Right ventricle myocardium superior (tissue), 1 donor: Measurements from ENCODE around the gene NDFIP2. TPM values are rescaled to one million over a fixed set of nuclear protein-coding genes. Genes with fewer than 3 reads are reported as not detected.
"Not testable (repeated sequence)": the region's sequence is repeated elsewhere in the genome, so short reads cannot be mapped to it uniquely, and the experiment has no call there.

ENCODE experiments used
- ATAC-seq: fragments of 200-7000 bp; cut with Tn5 transposase; one replicate; pipeline ENCODE4 v1.9.1; 2020; ENCODE audit warnings: mild to moderate bottlenecking; ENCODE audit not compliant: poor library complexity
- DNase-seq: peaks from one replicate; pipeline ENCODE4 v3.0.0-alpha.2; 2020
- intact Hi-C: fragments of 100-400 bp; cut with DNase I; formaldehyde crosslinking; loops from one replicate; pipeline ENCODE4 v1.11.2; 2022
- total RNA-seq: library from RNA; stranded (reverse); fragmentation: NEBNext Ultra II Directional; extraction: Animal tissue kit (Norgen Biotek cat#: 25700); gene quantifications from one replicate; pipeline ENCODE4 v1.2.1, GENCODE V29; 2021
- donor health status: DM: no; HTN: yes; CAD: no; lungs with severe emphysema.

Gene NDFIP2
- total RNA-seq, 1 donor from 2014 or later: 33.9 TPM

DNA sequence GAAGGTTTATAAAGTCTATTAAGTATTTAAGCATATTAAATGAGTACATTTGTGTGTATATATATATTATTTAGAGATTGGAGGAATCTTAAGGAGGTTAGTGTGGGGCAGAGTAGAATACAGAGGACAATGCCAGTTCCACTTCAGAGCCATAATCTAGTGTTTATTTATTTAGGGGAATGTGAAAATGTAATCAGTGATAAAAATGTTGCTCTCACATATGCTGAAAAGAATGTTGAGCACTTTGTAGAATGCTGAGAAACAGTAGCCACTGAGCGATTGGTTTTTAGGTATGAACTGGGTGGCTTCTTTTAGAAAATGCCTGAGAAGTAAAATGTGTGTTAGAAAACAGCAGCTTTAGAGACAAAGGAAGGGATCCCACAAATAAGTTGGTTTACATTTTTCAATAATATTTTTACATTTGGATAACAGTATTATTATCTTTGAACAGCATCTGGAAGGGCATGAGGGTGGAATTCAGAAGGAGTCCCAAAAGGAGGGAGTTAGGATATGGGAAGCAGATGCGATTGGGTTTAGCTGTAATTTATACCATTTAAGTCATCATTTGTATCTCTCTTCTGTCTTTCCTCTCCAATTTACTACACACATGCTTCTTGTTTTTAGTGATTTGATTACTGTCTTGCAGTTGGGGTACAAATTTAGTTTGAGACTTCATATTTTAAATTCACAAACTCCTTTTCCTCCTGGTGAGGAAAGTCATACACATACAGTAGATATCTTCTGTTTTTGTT is 68.6 kb downstream of the NDFIP2 start:
- DNase-seq (no peak), ATAC-seq (no peak)
- intact Hi-C loops: no loop called here

DNA sequence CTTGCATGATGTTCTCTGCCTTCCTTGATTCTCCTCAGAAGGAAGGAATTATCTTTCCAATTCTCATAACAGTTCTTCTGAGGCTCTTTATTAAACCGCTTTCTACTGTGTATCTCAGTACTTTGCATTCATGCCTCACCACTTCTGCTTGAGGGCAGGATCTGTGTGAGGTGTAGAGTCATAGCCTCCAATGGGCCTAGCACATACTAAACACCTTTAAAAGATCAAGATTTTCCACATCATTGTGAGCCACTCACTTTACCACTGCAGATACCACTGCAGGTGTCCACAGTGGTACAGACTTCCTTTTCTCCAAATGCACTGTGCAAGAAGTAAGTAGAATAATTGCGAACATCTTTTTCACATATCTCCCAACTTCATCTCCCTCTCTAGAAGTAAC is 76.7 kb downstream of the NDFIP2 start:
- intact Hi-C loops: no loop called here
- no peak for DNase-seq
- no peak for ATAC-seq

- DNase-seq (no peak), ATAC-seq (no peak)
- intact Hi-C loops: no loop called here
These were observed 80.0 kb downstream of the NDFIP2 start for GRCh38 chr13:79560954-79561353.

DNA sequence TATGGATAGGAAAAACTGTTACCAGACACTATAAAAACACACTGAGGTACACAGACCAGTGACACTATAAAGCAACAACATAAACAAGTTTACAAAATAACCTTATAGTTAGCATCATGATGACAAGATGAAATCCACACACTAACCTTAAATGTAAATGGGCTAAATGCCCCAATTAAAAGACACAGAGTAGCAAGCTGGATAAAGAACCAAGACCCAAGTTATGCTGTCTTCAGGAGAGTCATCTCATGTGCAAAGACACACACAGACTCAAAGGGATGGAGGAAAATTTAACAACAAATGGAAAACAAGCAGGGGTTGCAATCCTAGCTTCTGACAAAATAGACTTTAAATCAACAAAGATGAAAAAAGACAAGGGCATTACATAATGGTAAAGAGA is 81.6 kb downstream of the NDFIP2 start:
- ATAC-seq: no peak
- intact Hi-C loops: no loop called here
- DNase-seq: no peak

DNA sequence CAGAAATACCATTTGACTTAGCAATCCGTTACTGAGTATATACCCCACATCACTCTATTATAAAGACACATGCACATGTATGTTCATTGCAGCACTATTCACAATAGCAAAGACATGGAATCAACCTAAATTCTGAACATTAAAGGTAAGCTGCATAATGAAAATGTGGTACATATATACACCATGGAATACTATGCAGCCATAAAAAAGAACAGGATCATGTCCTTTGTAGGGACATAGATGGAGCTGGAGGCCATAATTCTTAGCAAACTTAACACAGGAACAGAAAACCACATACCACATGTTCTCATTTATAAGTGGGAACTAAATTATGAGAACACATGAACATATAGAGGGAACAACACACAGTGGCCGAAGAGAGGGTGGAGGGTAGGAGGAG is 85.2 kb downstream of the NDFIP2 start:
- intact Hi-C loops: no loop called here
- ATAC-seq (no peak), DNase-seq (no peak)

- intact Hi-C loops: no loop called here
- no peak for ATAC-seq
- no peak for DNase-seq
These were observed 90.2 kb downstream of the NDFIP2 start for GRCh38 chr13:79571147-79571546.

- ATAC-seq, intact Hi-C loops, DNase-seq: not testable (repeated sequence)
These were observed 92.9 kb downstream of the NDFIP2 start for GRCh38 chr13:79573892-79574291.

DNA sequence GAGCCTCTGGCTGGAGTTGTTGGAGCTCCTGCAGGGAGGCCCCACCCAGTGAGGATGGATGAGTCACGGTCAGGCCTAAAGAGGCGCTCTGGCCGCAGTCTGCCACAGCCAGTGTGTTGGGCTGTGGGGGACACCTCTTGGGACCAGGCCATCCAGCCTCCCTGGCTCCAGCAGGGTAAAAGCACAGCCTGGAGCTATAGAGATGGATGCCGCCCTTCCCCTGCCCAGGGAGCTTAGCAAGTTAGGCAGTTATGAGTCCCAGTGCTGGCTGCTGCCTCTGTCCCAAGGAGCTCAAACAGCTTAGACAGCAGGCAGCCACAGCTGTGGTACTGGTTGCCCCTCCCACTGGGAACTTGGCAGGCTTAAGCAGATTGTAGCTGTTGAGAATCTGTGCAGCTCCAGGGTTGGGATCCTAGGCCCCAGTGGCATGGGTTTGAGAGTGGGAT is 100.9 kb downstream of the NDFIP2 start:
- intact Hi-C loops: no loop called here
- DNase-seq (peak; percentile 58), ATAC-seq (peak; percentile 49)

DNA sequence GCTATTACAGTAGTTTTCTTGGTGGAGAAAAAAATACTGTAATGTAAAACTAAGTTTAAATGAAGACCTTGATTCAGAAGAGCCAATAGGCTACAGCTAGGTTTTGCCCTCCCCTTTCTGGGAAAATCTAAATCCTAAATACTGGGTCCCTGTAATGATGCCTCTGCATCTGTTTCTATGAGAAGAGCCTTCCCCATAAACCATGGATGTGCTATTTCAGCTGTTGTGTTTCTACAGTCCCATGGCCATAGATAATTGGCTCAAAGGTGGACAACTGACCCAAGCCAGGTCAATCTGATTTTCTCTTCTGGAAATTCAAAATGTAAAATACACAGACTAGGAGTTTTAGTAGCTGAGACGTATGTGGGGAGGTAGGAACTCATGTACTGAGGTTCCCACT is 101.9 kb downstream of the NDFIP2 start:
- ATAC-seq: no peak
- intact Hi-C loops: no loop called here
- DNase-seq: no peak

DNA sequence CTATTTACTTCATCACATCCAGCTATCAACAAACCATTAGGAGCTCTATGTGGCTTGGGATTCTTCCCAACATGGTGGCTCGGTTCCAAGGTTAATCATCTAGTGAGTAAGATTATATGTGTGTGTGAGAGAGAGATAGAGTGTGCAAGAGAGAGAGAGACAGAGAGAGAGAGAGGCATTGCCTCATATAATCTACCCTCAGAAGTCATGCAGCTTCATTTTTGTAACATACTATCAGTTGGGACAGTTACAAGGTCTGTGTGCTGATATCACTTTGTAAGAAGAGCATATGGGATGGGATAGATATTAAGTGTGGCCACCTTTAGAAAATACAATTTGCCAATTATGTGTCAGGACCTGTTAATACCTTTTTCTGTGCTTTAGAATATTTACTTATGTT is 104.1 kb downstream of the NDFIP2 start:
- intact Hi-C loops: no loop called here
- ATAC-seq (no peak), DNase-seq (no peak)

DNA sequence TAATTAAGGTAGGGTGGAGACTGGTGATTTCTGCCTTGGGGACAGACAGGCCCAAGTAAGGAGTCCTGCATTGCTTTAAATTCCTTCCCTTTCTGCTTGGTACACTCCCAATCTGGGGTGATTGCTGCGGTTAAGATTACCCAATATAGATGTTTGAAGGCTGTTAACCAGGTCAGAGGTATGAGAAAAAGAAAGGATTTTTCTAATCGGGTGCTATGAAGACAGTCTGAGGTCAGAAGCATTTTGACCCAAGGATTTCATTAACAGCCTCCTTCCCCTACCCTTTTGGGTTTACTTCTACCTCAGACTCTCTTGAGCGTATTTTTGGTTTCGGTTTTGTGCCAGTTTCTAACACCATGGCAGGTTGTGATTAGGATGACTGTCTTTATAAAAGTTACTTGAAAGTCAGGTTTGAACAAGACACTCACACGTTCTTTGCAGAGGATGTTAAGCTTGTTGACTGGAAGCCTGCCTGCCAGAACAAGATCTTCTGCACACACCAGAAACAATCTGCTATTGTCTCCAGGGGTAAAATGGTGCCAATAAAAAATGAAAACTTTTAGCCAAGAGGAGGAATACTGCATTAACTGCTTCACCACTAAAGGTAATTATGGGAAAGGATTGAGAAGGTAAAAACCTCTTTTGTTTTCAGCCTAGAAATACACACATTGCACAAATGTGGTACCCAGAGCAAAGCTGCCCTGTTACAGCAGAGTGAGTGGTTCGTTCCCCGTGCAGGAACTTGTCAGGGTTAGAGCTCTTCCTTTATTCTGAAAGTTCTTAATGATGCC is 108.8 kb downstream of the NDFIP2 start:
- no peak for ATAC-seq
- intact Hi-C loops: no loop called here
- no peak for DNase-seq

DNA sequence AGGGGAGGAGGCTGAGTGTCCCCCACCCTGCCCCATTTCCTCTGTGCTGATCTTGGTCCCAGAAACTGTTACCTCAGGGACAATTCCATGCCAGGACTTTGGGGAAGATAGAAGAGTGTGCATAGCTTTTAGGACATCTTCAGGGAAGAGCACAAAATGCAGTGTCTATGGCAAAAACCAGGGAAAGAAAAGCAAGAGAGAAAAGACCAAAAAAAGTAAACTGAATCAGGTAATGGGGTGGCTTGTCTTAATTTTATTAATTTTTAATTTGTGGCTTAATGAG is 109.4 kb downstream of the NDFIP2 start:
- intact Hi-C loops: no loop called here
- ATAC-seq: peak; percentile 10
- no peak for DNase-seq

DNA sequence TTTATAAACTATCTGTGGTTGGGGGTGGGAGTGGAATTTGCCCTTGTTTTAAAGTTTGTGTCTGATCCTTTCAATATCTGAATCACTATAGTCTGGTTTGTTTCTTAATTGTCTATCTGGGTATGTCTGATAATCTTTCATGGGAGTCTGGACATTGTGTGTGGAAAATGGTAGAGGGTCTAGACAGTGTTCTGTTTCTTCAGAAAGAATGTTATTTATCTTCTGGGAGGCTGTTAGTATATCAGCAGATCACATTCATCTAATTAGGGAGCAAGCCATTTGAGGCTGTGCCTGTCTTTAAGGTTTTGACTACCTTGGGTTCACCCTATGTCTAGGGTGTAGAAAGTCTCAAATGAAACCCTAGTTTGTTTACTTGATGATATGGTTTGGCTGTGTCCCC is 110.5 kb downstream of the NDFIP2 start:
- intact Hi-C loops: no loop called here
- DNase-seq (no peak), ATAC-seq (no peak)

DNA sequence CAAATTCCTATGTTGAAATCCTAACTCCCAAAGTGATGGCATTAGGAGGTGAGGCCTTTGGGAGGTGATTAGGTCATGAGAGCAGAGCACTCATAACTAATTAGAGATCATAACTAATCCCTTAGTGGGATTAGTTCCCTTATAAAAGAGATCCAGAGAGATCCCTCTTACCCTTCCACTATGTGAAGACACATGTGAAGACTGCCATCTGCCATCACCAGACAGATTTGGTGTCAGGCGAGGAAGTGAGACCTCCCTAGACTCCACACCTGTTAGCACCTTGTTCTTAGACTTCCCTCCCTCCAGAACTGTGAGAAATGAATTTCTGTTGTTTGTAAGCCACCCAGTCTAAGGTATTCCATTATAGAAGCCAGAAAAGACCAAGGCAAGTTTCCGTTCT is 112.2 kb downstream of the NDFIP2 start:
- intact Hi-C loops: no loop called here
- no peak for ATAC-seq
- DNase-seq: no peak

DNA sequence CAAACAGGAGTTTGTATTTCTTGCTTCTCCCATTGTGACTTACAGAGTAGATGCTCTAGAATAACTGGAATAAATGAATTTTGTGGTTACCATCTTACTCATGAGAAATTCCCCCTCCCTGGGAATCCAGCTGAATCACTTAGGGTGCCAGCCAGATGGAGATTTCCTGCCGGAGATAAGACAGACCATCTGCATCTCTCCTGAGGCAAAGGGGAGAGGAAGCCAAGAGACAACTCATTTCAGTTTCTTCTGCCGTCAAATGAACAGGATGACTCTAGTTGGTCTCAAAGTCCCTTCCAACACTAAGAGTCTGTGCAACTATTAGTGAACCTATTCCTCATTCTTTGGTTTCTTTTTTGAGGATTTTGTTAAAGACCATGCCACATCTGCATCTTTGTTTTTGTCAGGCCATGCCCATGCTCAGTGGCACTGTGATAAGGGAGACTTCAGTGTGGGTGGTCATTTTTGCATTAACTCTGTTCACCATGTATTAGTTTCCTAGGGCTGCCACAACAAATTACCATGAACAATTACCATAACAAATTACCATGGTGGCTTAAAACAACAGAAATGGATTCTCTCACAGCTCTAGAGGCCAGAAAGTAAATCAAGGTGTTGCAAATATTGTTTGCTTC is 112.8 kb downstream of the NDFIP2 start:
- intact Hi-C loops: no loop called here
- DNase-seq (no peak), ATAC-seq (no peak)

DNA sequence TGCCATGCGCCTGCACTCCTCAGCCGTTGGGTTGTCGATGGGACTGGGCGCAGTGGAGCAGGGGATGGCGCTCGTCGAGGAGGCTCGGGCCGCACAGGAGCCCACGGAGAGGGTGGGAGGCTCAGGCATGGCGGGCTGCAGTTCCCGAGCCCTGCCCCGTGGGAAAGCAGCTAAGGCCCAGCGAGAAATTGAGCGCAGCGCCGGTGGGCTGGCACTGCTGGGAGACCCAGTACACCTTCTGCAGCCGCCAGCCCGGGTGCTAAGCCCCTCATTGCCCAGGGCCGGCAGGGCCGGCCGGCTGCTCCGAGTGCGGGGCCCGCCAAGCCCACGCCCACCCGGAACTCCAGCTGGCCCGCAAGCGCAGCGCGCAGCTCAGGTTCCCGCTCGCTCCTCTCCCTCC is 119.2 kb downstream of the NDFIP2 start:
- intact Hi-C loops, DNase-seq, ATAC-seq: not testable (repeated sequence)

GRCh38 chr13:79602936-79603335 is 122.0 kb downstream of the NDFIP2 start:
- intact Hi-C loops: no loop called here
- ATAC-seq (no peak), DNase-seq (no peak)

GRCh38 chr13:79604752-79605151 is 123.8 kb downstream of the NDFIP2 start:
- DNase-seq: no peak
- intact Hi-C loops: no loop called here

More at GRCh38 chr13:79604752-79605151, 123.8 kb downstream of the NDFIP2 start:
- no peak for ATAC-seq
